K562 (cell line): ENCODE data around the gene KARS1. TPM values are rescaled to one million over a fixed set of nuclear protein-coding genes. Genes with fewer than 3 reads are reported as not detected.
A peak's percentile ranks its signal among the peaks of the same experiment; 100 is the strongest.

Experiments used
- FOSL1 ChIP-seq: fragments of 200-800 bp; sonication (Bioruptor generic); conservative IDR thresholded peaks from 2 replicates; pipeline ENCODE4 v1.6.1; 2016; ENCODE audit warnings: missing genetic modification characterization, missing compliant biosample characterization
- FOXJ2 ChIP-seq: fragments of 200-800 bp; sonication (Bioruptor generic); IDR thresholded peaks from 2 replicates; pipeline ENCODE4 v1.6.1; 2016; ENCODE audit warnings: missing genetic modification characterization, missing compliant biosample characterization
- KLF10 ChIP-seq: fragments of 250-450 bp; sonication (Bioruptor Pico); IDR thresholded peaks from 2 replicates; pipeline ENCODE4 v1.6.1; 2021; ENCODE audit warnings: matching md5 sums
- MXI1 ChIP-seq: IDR thresholded peaks from 2 replicates; pipeline ENCODE4 v1.6.1; 2011; ENCODE audit warnings: low read depth, mild to moderate bottlenecking, improper control_type of control experiment, low read length
- PHB2 ChIP-seq: fragments of 450-650 bp; IDR thresholded peaks from 2 replicates; pipeline ENCODE4 v1.6.1; 2017; ENCODE audit warnings: low read depth
- SP1 ChIP-seq: sonication (generic); formaldehyde crosslinking; IDR thresholded peaks from 2 replicates; pipeline ENCODE4 v1.8.1; 2022; ENCODE audit warnings: mild to moderate bottlenecking, missing genetic modification reagents
- TFAM ChIP-seq: fragments of 250-450 bp; sonication (Bioruptor Pico); conservative IDR thresholded peaks from 2 replicates; pipeline ENCODE4 v1.5.0; 2021; ENCODE audit warnings: mild to moderate bottlenecking, moderate library complexity
- ZNF41 ChIP-seq: fragments of 250-450 bp; sonication (Bioruptor Pico); conservative IDR thresholded peaks from 2 replicates; pipeline ENCODE4 v1.4.0; 2020; ENCODE audit warnings: mild to moderate bottlenecking
- polyA plus RNA-seq, 8 experiments: library from polyadenylated mRNA; depleted of rRNA in 4 of 8; stranded (reverse) in 5 of 8; unstranded in 3 of 8; fragments of >200 nt; fragmentation: Nextera tagmentation in 2 of 8; fragmentation: Illumina TruSeq in 1 of 8; extraction: Ambion mirVana in 2 of 8; extraction: Trizol in 1 of 8; gene quantifications; 2 replicates each; pipeline versions ENCODE4 v1.2.1 to v1.2.3, GENCODE V29; 2011 to 2014; ENCODE audit warnings: inconsistent platforms in 1 of 8, missing spikeins in 1 of 8
- total RNA-seq, 7 experiments: library from RNA; depleted of rRNA in 6 of 7; stranded (reverse); fragments of >200 nt in 6 of 7; fragmentation: Illumina TruSeq in 2 of 7; extraction: Trizol in 2 of 7; gene quantifications; 2 replicates each; pipeline versions ENCODE4 v1.2.1 to v1.2.3, GENCODE V29; 2011 to 2021; ENCODE audit warnings: low replicate concordance in 1 of 7
- TF ChIP-seq, protein P1 (sequence below): fragments of 200-600 bp; sonication (generic); IDR thresholded peaks from one replicate; pipeline ENCODE4 v1.6.1; 2012; ENCODE audit warnings: mild to moderate bottlenecking, low read depth, low read length, inconsistent platforms
- TF ChIP-seq, protein P2 (sequence below): sonication (generic); formaldehyde crosslinking; IDR thresholded peaks from 2 replicates; pipeline ENCODE4 v1.4.0; 2020; ENCODE audit warnings: mild to moderate bottlenecking, missing genetic modification reagents

The KARS1 gene
- total and polyA plus RNA-seq, 9 of the 15 experiments (the other 6 are each of a cell fraction or from before 2014, with no cell fraction given), result 223 to 386 (median 304) TPM

DNA sequence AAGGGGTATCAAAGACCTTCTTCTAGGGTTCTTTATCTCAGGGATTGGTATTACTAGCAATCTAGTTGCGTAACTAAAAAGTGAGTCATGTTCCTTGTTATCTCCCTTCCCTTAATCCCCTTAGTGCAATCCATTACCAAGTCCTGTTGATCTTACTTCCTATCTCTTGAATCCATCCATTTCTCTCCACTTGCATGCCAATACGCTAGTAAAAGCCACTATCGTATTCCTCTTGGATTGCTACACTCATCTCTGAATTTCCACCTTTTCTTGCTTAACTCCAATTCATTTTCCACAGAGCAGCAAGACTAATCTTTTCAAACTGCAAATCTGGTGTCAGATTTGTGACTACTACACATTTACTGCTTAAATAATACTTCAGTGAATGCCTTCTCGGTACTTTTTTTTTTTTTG, 22.5 kb downstream of the KARS1 start (continued):
- TF ChIP-seq, protein P1, sequence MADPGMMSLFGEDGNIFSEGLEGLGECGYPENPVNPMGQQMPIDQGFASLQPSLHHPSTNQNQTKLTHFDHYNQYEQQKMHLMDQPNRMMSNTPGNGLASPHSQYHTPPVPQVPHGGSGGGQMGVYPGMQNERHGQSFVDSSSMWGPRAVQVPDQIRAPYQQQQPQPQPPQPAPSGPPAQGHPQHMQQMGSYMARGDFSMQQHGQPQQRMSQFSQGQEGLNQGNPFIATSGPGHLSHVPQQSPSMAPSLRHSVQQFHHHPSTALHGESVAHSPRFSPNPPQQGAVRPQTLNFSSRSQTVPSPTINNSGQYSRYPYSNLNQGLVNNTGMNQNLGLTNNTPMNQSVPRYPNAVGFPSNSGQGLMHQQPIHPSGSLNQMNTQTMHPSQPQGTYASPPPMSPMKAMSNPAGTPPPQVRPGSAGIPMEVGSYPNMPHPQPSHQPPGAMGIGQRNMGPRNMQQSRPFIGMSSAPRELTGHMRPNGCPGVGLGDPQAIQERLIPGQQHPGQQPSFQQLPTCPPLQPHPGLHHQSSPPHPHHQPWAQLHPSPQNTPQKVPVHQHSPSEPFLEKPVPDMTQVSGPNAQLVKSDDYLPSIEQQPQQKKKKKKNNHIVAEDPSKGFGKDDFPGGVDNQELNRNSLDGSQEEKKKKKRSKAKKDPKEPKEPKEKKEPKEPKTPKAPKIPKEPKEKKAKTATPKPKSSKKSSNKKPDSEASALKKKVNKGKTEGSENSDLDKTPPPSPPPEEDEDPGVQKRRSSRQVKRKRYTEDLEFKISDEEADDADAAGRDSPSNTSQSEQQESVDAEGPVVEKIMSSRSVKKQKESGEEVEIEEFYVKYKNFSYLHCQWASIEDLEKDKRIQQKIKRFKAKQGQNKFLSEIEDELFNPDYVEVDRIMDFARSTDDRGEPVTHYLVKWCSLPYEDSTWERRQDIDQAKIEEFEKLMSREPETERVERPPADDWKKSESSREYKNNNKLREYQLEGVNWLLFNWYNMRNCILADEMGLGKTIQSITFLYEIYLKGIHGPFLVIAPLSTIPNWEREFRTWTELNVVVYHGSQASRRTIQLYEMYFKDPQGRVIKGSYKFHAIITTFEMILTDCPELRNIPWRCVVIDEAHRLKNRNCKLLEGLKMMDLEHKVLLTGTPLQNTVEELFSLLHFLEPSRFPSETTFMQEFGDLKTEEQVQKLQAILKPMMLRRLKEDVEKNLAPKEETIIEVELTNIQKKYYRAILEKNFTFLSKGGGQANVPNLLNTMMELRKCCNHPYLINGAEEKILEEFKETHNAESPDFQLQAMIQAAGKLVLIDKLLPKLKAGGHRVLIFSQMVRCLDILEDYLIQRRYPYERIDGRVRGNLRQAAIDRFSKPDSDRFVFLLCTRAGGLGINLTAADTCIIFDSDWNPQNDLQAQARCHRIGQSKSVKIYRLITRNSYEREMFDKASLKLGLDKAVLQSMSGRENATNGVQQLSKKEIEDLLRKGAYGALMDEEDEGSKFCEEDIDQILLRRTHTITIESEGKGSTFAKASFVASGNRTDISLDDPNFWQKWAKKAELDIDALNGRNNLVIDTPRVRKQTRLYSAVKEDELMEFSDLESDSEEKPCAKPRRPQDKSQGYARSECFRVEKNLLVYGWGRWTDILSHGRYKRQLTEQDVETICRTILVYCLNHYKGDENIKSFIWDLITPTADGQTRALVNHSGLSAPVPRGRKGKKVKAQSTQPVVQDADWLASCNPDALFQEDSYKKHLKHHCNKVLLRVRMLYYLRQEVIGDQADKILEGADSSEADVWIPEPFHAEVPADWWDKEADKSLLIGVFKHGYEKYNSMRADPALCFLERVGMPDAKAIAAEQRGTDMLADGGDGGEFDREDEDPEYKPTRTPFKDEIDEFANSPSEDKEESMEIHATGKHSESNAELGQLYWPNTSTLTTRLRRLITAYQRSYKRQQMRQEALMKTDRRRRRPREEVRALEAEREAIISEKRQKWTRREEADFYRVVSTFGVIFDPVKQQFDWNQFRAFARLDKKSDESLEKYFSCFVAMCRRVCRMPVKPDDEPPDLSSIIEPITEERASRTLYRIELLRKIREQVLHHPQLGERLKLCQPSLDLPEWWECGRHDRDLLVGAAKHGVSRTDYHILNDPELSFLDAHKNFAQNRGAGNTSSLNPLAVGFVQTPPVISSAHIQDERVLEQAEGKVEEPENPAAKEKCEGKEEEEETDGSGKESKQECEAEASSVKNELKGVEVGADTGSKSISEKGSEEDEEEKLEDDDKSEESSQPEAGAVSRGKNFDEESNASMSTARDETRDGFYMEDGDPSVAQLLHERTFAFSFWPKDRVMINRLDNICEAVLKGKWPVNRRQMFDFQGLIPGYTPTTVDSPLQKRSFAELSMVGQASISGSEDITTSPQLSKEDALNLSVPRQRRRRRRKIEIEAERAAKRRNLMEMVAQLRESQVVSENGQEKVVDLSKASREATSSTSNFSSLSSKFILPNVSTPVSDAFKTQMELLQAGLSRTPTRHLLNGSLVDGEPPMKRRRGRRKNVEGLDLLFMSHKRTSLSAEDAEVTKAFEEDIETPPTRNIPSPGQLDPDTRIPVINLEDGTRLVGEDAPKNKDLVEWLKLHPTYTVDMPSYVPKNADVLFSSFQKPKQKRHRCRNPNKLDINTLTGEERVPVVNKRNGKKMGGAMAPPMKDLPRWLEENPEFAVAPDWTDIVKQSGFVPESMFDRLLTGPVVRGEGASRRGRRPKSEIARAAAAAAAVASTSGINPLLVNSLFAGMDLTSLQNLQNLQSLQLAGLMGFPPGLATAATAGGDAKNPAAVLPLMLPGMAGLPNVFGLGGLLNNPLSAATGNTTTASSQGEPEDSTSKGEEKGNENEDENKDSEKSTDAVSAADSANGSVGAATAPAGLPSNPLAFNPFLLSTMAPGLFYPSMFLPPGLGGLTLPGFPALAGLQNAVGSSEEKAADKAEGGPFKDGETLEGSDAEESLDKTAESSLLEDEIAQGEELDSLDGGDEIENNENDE, result no peak
- TF ChIP-seq FOXJ2 (tag) (no peak), SP1 (no peak), ZNF41 (no peak), PHB2 (no peak), FOSL1 (tag) (peak; percentile 99), MXI1 (no peak), TFAM (CRISPR knock-in tag) (no peak), KLF10 (no peak)
- TF ChIP-seq, protein P2, sequence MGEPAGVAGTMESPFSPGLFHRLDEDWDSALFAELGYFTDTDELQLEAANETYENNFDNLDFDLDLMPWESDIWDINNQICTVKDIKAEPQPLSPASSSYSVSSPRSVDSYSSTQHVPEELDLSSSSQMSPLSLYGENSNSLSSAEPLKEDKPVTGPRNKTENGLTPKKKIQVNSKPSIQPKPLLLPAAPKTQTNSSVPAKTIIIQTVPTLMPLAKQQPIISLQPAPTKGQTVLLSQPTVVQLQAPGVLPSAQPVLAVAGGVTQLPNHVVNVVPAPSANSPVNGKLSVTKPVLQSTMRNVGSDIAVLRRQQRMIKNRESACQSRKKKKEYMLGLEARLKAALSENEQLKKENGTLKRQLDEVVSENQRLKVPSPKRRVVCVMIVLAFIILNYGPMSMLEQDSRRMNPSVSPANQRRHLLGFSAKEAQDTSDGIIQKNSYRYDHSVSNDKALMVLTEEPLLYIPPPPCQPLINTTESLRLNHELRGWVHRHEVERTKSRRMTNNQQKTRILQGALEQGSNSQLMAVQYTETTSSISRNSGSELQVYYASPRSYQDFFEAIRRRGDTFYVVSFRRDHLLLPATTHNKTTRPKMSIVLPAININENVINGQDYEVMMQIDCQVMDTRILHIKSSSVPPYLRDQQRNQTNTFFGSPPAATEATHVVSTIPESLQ (CRISPR knock-in tag), result no peak
